Thoracic aorta (tissue), 2 donors: ENCODE data around the gene REC8. TPM values are rescaled to one million over a fixed set of nuclear protein-coding genes. Genes with fewer than 3 reads are reported as not detected.

Experiments
- total RNA-seq, 2 donors: library from RNA; depleted of rRNA; stranded (reverse); fragments of >200 nt; gene quantifications; one replicate each; pipeline versions ENCODE4 v1.1.0 to v1.2.3, GENCODE V29; 2016

REC8 gene
- total RNA-seq, 2 donors from 2014 or later = 13.1 to 23.6 TPM

Other genes starting within 250 kb of the REC8 start
- gene DHRS4, start 218.3 kb upstream of the REC8 start, total RNA-seq = 10 to 100 TPM; 18.0 to 20.6 TPM
- gene DHRS4L2, start 183.2 kb upstream of the REC8 start, total RNA-seq = 1 to 10 TPM; 5.5 to 6.9 TPM
- under 1 TPM in 1 of 2 donors, not detected in 1; 0.14 TPM for gene CARMIL3, start 120.1 kb upstream of the REC8 start, total RNA-seq
- 1 to 10 TPM; 1.3 to 2.4 TPM for gene CPNE6, start 100.5 kb upstream of the REC8 start, total RNA-seq
- 10 to 100 TPM; 11.4 to 16.9 TPM for gene PCK2, start 77.8 kb upstream of the REC8 start, total RNA-seq
- 10 to 100 TPM; 52.8 to 54.2 TPM for gene DCAF11, start 57.3 kb upstream of the REC8 start, total RNA-seq
- gene NRL, start 57.1 kb upstream of the REC8 start, total RNA-seq = 1 to 10 TPM in 1 of 2 donors, under 1 TPM in 1; 0.92 to 6.1 TPM
- gene FITM1, start 41.4 kb upstream of the REC8 start, total RNA-seq = under 1 TPM in 1 of 2 donors, not detected in 1; 0.78 TPM
- 10 to 100 TPM; 61.2 to 84.5 TPM for gene PSME1, start 35.9 kb upstream of the REC8 start, total RNA-seq
- gene EMC9, start 30.5 kb upstream of the REC8 start, total RNA-seq = 10 to 100 TPM in 1 of 2 donors, 1 to 10 TPM in 1; 4.9 to 18.6 TPM
- gene PSME2, start 25.5 kb upstream of the REC8 start, total RNA-seq = 10 to 100 TPM; 24.6 to 28.8 TPM
- gene RNF31, start 24.6 kb upstream of the REC8 start, total RNA-seq = 10 to 100 TPM; 60.4 to 94.6 TPM
- 10 to 100 TPM; 74.8 to 86.1 TPM for gene IRF9, start 10.8 kb upstream of the REC8 start, total RNA-seq
- gene IPO4, start 16.7 kb downstream of the REC8 start, total RNA-seq = 10 to 100 TPM; 19.9 to 64.6 TPM
- 10 to 100 TPM; 51.8 to 81.9 TPM for gene TM9SF1, start 23.4 kb downstream of the REC8 start, total RNA-seq
- gene TSSK4, start 33.6 kb downstream of the REC8 start, total RNA-seq = not detected
- gene CHMP4A, start 41.4 kb downstream of the REC8 start, total RNA-seq = 10 to 100 TPM; 33.4 to 58.3 TPM
- gene MDP1, start 44.0 kb downstream of the REC8 start, total RNA-seq = 10 to 100 TPM; 15.7 to 24.0 TPM
- gene NEDD8, start 60.3 kb downstream of the REC8 start, total RNA-seq = 10 to 100 TPM; 76.0 to 91.4 TPM
- 10 to 100 TPM; 39.2 to 51.3 TPM for gene GMPR2, start 60.8 kb downstream of the REC8 start, total RNA-seq
- gene TINF2, start 70.5 kb downstream of the REC8 start, total RNA-seq = 10 to 100 TPM; 52.4 to 83.5 TPM
- under 1 TPM in 1 of 2 donors, not detected in 1; 0.21 TPM for gene TGM1, start 91.1 kb downstream of the REC8 start, total RNA-seq
- gene RABGGTA, start 99.5 kb downstream of the REC8 start, total RNA-seq = 10 to 100 TPM; 28.2 to 44.7 TPM
- 10 to 100 TPM; 25.5 to 31.4 TPM for gene DHRS1, start 127.7 kb downstream of the REC8 start, total RNA-seq
- gene NOP9, start 127.8 kb downstream of the REC8 start, total RNA-seq = 10 to 100 TPM; 15.8 to 19.2 TPM
- 10 to 100 TPM; 10.9 to 17.3 TPM for gene CIDEB, start 135.9 kb downstream of the REC8 start, total RNA-seq
- 10 to 100 TPM; 15.2 to 21.8 TPM for gene LTB4R2, start 138.1 kb downstream of the REC8 start, total RNA-seq
- gene LTB4R, start 139.4 kb downstream of the REC8 start, total RNA-seq = 10 to 100 TPM in 1 of 2 donors, 1 to 10 TPM in 1; 8.9 to 13.1 TPM
- gene ADCY4, start 163.0 kb downstream of the REC8 start, total RNA-seq = 10 to 100 TPM; 25.5 to 28.7 TPM
- 10 to 100 TPM in 1 of 2 donors, 1 to 10 TPM in 1; 6.8 to 17.9 TPM for gene RIPK3, start 167.9 kb downstream of the REC8 start, total RNA-seq
- 10 to 100 TPM; 62.0 to 84.5 TPM for gene NFATC4, start 196.1 kb downstream of the REC8 start, total RNA-seq
- 10 to 100 TPM in 1 of 2 donors, 1 to 10 TPM in 1; 9.5 to 11.6 TPM for gene NYNRIN, start 226.9 kb downstream of the REC8 start, total RNA-seq